NCI-H146 (cell line): Measurements from ENCODE around the gene PIAS2.
"Not testable (repeated sequence)": the region's sequence is repeated elsewhere in the genome, so short reads cannot be mapped to it uniquely, and the experiment has no call there.

Source experiments
- DNase-seq: peaks from one replicate; lab custom pipeline; 2025; lab: John Stamatoyannopoulos, UW

PIAS2 gene

DNA sequence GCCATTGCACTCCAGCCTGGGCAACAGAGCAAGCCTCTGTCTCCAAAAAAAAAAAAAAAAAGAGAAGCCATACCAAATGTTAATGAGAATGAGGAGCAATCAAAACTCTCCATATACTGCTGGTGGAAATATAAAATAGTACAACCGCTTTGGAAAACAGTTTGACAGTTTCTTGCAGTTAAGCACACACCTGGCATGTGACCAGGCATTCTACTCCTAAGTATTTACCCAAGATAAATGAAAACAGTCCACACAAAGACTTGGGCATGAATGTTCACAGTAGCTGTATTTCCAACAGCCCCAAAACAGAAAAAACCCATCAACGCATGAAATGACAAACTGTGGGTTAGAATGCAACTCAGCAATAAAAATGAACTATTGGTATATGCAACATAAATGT, 84.5 kb downstream of the PIAS2 start:
- DNase-seq: no peak

DNA sequence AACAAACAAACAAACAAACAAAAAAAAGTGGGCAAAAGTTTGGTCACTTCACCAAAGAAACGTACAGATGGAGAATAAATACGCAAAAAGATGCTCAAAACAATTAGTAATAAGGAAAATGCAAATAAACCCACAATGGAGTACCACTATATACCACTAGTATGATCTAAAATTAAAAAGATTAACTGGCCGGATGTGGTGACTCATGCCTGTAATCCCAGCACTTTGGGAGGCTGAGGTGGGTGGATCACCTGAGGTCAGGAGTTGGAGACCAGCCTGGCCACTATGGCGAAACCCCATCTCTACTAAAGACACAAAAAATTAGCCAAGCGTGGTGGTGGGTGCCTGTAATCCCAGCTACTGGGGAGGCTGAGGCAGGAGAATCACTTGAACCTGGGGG, 84.9 kb downstream of the PIAS2 start:
- not testable (repeated sequence) for DNase-seq

DNA sequence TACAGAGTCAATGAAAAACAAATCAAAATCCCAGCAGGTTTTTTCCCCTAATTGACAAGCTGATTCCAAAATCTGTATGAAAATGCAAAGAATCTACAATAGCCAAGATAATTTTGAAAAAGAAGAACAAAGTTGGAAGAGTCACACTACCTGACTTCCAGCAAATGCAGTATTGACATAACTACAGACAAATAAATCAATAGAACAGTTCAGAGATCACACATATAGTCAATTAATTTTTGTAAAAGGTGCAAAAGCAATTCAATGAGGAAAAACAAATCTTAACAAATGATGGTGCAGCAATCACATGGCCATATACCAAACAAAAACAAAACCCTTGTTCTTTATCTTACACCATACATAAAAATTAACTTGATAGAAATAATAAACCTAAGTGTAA, 85.9 kb downstream of the PIAS2 start:
- DNase-seq: no peak

DNA sequence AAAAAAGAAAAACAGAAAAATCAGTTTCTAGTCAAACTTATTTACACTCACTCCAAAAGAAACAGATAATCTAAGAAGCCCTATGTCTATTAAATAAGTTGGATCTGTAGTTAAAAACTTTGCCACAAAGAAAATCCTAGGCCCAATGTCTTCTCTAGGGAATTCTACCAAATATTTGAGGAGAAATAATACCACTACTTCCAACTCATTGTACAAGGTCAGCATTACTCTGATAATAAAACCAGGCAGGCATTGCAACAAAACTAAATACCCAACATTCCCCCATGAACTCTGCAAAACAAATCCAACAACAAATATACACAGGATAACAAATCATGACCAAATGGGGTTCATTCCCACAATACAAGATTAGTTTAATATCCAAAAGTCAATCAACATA, 86.7 kb downstream of the PIAS2 start:
- DNase-seq: no peak

DNA sequence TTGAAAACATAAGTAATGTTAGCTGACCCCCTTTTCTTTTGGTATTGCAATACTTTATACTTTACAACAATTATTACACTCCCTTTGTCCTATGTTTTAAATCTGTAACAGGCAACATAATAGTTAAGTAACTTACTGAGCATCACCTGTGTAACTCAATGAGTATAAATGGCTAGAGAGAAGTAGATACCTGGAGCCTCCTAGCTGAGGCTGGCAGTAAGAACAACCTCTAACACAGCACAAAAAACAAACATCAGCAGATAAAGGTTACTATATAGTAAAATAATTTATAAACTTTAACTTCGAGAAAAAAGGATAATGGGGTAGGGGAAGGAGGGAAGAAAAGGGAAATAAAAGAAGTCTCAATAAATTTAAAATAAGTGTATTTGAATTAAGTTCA, 87.4 kb downstream of the PIAS2 start:
- DNase-seq: no peak

DNA sequence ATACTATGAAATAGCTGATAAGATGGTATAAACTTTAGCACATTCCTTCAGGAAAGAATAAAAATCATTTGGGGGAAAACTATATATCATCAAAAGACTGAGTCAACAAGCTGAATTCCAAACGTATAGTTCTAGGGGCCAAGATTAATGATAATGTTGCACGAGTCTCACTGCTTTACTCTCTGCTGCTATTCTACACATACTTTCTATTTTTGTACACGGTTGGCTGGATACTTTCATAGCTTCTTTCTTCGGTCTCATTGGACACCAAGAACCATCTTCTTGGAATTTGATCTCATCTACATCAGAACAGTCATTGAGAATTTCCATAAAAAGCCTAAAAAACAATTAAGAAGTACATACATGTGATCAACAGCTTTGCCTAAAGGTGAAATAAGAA, 87.8 kb downstream of the PIAS2 start:
- no peak for DNase-seq

DNA sequence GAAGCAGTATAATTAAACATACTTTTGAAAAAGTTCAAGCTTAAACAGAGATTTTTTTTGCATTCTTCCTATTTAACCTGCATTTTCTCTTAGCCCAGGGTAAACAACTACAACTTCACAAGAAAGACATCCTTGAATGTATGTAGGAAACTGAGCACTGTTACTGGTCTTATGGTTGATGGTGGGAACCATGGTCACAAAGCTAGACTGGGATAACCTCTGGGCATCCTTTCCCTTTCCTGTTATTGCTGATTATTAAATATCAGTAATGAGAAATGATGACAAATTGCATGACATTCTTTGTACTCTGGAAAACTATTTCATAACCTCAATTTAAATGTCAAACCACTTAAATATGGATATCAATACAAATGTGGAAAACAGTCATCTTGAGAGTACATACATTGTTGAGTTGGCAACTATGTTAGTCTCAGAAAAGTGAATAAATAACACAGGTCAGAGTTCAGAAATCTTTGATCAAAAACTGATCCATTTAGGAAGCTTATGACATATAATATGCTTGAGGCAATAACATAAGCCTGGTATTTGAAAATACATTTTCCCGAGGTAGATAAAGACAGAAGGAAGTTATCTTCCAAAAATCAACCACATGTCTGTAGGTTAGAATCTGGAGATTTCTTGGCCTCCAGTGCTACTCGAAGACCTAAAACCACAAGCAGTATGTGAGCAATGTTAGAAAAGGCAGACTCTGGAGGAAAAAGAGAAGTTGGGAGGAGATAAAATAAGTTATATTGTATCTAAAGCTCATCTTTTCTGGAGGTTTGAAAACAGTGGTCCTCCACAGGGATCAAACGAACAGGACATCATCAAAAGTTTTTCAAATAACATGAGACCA, 95.2 kb downstream of the PIAS2 start:
- DNase-seq: no peak

DNA sequence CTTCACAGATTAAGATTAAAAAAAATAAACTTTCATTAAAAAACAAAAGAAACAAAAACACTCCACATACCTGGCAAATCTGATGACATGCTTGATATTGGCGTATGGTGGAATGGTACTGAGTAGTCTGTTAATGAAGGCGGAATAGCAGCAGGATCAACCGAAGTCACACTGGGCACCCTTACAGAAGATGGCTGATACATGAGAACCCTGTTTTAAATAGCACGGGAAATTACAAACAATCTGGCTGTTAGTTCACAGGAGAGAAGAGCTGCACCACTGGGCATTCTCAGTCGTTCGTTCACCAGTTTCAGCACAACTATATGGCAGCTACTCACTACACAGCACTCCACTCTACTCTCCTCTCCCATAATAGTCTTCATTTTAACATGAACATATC, 96.4 kb downstream of the PIAS2 start:
- no peak for DNase-seq

DNA sequence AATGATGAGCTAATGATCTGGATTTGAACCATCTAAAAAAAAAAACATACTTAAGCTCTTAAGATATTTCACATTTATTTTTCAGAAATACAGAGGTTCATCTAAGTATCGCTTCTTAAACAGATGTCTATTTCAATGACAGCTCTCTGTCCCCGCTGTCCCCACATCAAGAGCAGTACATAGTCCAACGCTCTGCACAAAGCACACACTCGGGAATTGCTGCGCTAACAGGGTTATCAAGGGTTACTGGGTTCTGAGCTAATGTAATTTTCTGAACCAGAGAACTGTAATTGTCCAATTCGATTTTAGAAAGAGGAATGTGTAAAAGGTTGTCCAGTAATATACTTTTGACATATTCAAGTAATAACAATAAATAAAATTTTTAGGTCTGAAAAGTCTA, 101.6 kb downstream of the PIAS2 start:
- no peak for DNase-seq

DNA sequence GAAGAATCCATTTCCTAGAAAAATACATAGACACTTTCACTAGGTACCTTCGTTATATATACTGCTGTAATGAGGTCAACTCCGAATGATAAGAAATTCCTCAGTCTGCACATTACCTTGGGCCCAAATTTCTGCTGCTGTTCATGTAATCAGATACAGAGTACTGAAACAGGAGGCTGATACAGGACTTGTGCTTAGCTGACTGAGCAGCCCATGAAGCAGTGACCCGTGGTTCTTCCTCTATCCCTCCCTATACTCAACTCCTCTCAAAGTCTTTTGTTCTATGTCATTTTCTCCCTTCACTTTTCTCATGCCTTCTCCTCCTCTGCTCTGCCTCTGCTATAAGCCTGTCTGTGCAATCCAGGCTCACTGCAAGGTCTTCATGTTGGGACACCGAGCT, 102.9 kb downstream of the PIAS2 start:
- DNase-seq: no peak

DNA sequence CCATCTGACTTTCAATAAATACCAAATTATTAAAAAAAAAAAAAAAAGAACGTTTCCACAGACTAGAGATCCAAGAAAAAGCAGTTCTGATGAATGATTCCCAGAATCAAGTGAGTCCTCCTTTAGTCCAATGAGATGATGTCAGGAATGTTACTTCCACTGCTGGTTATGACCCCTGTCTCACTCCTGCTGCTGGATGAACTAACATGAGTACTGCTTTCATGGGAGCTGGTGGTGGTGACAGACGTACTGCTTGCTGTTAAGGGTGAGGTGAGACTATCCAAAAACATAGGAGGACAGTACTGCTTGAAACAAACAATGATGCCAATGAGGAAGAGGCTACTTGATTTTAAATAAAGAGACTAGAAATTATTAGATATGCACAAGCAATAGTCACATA, 105.0 kb downstream of the PIAS2 start:
- DNase-seq: no peak

DNA sequence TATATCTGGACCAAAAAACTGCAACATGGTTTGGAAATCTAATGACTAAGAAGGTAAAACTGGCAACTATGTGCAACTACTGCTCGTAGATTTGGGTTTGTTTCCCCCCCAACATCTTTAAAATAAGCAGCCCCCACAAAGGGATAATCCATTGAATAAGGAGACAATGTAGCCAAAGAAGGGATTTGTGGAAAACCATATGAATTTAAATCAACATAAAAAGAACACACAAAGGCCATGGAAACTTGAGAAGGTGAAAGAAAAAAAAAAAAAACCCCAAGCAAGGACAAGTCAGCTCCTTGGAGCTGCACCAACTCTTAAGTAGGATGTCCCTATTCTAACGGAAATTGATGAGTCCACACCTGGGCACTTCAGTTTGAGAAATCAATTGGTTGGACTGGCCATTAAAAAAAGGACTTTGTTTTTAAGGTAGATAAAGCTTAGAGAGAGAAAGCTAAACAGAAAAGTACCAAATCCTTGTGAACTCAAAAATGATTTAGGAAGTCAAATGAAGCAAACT, 106.8 kb downstream of the PIAS2 start:
- DNase-seq: no peak

DNA sequence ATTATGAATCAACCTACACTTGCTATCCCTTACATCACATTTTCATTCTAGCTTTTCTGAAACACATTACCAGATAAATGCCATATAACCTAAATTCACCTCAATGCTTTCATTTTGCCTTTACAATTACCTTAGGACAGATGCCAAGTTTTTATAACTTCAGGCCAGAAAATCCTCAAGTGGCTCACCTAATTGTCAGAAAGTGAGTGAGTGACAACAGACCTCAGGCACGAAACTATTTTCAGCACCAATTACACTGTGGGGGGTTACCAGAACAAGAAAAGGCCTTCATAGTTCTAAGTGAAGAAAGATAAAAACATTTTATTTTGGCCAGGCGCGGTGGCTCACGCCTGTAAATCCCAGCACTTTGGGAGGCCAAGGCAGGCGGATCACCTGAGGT, 108.2 kb downstream of the PIAS2 start:
- no peak for DNase-seq

DNA sequence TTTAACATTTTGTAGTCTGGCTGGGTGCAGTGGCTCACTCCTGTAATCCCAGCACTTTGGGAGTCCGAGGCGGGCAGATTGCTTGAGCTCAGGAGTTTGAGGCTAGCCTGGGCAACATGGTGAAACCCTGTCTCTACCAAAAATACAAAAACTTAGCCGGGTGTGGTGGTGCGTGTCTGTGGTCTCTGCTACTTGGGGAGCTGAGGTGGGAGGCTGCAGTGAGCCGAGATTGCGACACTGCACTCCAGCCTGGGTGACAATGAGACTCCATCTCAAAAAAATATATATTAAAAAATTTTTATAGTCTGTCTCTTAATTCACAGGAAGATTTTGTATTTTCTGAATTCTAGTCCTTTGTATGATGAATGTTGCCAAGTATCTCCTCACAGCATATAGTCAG, 121.4 kb downstream of the PIAS2 start:
- DNase-seq: not testable (repeated sequence)

DNA sequence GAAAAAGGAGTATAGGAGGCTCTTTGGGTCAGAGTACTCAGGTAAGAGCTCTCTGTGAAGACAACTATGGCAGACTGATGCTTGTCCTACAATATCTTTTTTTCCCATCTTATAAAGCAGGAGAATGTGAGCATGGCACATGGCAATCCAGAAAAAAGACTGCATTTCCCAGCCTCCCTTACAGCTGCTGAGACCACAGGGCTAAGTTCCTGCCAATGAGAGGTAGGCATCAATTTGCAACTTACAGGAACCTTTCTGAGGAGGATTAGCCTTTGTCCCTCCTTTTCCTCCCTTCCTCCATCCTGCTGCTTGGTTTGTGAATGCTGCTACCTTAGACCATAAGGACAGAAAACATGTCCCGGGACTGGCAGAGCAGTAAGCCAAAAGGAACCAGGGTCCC, 122.7 kb downstream of the PIAS2 start:
- no peak for DNase-seq

DNA sequence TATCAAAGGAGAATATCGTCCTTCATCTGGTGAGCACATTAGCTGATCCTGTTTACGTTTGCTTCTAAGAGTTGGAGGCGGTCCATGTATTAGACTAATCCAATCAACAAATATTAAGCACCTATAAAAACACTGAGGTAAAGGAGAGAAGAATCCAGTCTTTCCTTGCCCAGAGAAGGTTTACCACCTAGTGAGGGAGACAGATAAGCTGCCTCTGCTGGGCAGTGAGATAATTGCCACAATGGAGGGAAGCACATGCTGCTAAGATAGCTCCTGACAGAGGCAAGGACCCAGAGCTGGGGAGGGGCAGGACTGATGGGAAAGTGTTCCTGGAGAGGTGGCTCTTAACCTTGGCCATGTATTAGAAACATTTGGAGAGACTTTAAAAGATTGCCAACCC, 123.7 kb downstream of the PIAS2 start:
- DNase-seq: no peak

DNA sequence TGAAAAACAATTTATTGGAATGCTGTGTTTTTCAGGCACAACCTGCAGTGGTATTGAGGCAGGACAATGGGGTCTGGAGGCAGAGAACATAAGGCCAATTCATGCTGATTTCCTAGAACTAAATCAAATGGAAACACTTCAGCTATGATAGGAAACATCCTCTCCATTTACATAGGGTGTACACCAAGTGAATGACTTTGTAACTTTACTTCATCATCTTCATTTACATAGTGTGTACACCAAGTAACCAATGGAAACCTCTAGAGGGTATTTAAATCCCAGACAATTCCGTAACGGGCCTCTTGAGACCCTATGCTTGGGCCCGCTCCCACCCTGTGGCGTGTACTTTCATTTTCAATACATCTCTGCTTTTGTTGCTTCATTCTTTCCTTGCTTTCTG, 128.2 kb downstream of the PIAS2 start:
- no peak for DNase-seq

DNA sequence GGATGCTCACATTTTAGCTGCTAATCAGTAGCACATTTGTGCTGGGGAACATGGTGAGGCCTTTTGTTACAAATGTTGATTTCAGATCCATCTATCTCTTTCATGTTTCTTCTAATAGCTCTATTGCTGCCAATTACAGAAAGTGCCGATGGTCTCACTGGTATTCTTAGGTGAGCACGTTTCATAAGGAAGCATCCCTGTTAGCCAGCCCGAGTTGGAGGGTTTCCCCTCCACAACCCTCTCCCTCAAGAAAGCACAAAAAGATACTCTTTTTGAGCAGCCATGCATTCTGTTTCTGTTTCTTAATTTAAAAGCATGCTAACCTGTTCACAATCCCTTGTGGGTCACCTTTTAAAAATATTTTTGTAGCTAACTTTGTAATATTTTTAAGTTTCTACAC, 129.6 kb downstream of the PIAS2 start:
- DNase-seq: no peak

DNA sequence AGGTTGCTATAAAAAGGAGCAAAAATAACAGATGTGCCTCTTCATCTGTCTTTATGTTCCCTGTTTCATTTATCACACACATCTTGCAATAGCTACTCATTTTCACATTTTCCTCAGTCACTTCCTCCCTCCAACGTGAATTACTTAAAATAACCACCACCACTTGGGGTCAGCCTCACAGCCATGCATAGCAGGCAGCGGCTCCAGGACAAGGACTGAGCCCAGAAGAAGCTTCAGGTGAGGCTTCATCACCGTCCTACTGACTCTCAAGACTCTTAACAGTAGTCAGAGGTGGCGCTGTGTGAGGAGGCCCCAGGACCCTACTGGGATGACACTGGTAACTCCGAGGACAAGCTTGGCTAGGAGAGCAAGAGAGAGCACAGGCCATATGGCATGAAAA, 144.9 kb downstream of the PIAS2 start:
- DNase-seq: no peak

DNA sequence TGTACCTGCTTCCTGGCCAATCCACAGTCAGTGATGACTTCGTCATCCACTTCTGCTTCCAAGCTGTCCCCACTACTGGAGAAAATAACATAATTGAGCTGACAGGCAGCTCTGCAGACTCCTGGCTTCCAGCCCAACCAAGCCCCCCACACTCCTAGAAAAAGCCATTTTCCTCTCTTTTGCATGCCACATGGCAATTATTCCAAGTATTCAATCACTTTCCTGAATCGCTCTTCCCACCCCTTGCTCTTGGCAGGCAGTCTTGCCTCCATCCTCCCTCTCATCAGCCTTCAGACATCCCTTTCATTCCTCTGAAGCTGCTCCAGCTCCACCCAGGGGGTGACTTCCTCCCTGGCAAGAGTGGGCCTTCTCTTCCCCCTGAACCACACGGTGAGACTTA, 146.2 kb downstream of the PIAS2 start:
- no peak for DNase-seq

DNA sequence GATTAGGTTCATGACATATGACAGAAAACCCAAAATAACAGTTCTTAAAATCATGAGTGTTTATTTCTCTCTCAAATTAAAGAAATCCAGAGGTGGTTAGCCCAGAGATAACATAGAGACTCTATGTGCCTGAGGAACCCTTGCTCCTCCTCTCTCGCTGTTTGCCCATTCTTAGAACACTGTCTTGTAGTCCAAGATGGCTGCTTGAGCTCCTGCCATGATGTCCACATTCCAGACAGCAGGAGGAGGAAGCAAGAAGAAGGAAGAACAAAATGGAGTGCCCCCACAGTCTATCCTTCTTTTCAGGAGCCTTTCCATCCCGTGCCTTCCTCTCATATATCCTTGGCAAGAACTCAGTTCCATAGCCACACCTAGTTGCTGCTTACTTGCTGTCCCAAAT, 146.6 kb downstream of the PIAS2 start:
- DNase-seq: no peak

DNA sequence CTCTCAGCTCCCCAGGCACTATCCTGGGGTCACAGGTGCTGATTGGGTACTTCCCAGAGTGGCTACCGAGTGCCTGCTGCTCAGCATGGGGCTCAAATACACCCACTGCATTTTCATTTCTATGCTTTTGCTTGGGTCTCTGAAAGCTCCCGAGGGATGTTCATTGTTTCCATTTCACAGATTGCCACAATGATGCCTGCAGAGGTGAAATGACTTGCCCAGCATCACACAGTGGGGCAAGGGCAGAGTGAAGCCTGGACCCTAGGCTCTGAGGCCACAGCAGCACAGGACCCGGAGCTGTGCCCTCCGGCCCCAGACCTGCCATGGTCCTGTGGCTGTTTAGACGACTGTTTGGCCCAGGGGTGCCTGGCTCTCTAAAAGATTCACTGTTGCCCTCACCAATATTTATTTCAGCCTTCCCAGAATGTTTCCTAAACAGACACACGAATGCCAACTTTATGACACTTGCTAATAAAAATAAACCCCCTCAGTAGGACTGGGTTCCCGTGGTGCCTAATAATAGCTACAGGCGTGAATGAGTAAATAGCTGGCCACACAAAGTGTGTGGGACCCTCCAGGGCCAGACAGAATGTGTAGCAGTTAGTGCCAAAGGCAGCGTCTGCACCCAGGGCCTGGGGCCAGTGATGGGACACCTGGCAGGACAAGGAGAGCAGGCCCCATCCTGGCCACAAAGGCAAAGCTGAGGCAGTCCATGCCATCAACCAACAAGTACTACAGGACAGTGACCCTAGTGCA, 149.0 kb downstream of the PIAS2 start:
- DNase-seq: no peak

DNA sequence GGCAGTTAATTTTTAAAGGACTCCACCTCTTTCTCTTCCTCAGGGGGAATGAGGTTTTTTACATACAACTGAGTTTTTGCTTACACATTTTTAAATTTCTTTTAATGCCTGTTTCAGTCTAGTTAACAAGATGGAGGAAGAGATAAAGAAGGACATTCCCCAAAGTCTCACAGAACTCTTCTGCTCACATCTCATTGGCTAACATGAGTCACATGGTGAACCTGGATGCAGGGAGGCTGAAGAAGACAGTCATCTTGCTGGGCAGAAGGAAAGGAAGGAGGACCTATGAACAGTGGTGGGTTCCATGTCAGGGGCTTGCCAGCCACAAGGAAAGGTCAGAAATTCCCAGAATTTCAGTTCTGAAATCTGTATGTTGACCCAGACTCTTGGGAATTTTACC, 150.1 kb downstream of the PIAS2 start:
- no peak for DNase-seq
